GM23338 (cell line): ENCODE results near the gene IFT52.

Experiments
- EZH2 ChIP-seq: fragments of 200-600 bp; sonication (generic); IDR thresholded peaks from one replicate; pipeline ENCODE4 v1.8.0; 2017; ENCODE audit warnings: antibody characterized with exemption, mild to moderate bottlenecking, low read depth; ENCODE audit not compliant: unreplicated experiment
- EZH2phosphoT487 ChIP-seq: fragments of 200-600 bp; sonication (generic); IDR thresholded peaks from one replicate; pipeline ENCODE4 v1.8.1; 2018; ENCODE audit warnings: antibody characterized with exemption; ENCODE audit not compliant: unreplicated experiment
- POLR2AphosphoS5 ChIP-seq: IDR thresholded peaks from 2 replicates; pipeline ENCODE4 v1.6.1; 2016; ENCODE audit warnings: antibody characterized with exemption, low read depth
- TF ChIP-seq, protein P1 (sequence below), 2 experiments: fragments of 200-600 bp in 1 of 2; sonication (generic) in 1 of 2; conservative IDR thresholded peaks; 2 replicates each; pipeline versions ENCODE4 v1.5.1 to v1.6.1; 2016 to 2017; ENCODE audit warnings: antibody characterized with exemption in 2 of 2, low read depth in 2 of 2, mild to moderate bottlenecking in 2 of 2, moderate library complexity in 1 of 2
- TF ChIP-seq, protein P2 (sequence below): IDR thresholded peaks from one replicate; pipeline ENCODE4 v1.6.1; 2018; ENCODE audit warnings: antibody characterized with exemption; ENCODE audit not compliant: unreplicated experiment

DNA sequence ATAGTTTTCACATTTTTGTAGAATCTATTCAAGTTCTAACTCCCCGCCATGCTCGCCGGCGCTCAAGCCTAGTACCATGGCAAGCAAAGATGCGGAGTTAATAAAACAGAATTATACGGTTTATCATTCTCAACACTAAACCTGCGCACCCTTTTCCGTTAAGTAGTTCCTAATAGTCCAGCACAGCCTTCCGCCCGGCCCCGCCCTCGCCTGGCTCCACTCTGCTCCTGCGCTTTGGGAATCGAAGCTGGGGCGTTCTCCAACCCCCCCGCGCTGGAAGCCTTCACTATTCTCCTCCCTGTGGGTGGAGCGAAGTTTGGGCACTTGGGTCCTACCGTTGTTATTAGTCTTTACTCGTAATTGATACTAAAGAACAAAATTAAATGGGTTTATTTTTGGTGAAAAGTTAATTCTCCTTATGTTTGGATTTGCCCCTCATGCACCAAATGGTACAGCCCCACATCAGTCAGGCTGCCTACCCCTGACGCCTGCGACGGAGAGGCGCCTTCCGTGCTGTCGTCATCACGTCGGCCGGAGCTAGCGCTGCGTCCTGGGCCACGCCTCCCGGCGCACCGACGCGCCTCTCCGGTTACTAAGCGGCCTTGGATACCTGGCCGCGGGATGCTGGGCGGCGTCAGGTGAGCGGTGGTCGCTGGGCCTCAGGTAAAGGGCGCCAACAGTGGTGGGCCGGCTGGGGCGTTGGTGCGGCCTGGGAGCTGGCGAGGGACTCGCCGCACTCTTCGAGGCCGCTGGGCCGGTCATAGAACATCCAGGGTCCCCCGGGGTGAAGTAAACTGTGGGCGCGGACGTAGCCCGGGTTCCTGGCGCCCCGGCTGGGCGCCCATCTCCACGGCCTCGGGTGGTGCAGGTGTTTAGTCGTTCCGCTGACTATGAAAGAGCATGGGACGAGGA, at the start of gene IFT52:
- TF ChIP-seq, protein P1, sequence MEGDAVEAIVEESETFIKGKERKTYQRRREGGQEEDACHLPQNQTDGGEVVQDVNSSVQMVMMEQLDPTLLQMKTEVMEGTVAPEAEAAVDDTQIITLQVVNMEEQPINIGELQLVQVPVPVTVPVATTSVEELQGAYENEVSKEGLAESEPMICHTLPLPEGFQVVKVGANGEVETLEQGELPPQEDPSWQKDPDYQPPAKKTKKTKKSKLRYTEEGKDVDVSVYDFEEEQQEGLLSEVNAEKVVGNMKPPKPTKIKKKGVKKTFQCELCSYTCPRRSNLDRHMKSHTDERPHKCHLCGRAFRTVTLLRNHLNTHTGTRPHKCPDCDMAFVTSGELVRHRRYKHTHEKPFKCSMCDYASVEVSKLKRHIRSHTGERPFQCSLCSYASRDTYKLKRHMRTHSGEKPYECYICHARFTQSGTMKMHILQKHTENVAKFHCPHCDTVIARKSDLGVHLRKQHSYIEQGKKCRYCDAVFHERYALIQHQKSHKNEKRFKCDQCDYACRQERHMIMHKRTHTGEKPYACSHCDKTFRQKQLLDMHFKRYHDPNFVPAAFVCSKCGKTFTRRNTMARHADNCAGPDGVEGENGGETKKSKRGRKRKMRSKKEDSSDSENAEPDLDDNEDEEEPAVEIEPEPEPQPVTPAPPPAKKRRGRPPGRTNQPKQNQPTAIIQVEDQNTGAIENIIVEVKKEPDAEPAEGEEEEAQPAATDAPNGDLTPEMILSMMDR (conservative IDR thresholded peaks at IDR 0.05; ENCODE audit: low read depth in 2 of 2): no peak
- TF ChIP-seq EZH2phosphoT487 (no peak), POLR2AphosphoS5 (peak; percentile 87), EZH2 (no peak)
- TF ChIP-seq, protein P2, sequence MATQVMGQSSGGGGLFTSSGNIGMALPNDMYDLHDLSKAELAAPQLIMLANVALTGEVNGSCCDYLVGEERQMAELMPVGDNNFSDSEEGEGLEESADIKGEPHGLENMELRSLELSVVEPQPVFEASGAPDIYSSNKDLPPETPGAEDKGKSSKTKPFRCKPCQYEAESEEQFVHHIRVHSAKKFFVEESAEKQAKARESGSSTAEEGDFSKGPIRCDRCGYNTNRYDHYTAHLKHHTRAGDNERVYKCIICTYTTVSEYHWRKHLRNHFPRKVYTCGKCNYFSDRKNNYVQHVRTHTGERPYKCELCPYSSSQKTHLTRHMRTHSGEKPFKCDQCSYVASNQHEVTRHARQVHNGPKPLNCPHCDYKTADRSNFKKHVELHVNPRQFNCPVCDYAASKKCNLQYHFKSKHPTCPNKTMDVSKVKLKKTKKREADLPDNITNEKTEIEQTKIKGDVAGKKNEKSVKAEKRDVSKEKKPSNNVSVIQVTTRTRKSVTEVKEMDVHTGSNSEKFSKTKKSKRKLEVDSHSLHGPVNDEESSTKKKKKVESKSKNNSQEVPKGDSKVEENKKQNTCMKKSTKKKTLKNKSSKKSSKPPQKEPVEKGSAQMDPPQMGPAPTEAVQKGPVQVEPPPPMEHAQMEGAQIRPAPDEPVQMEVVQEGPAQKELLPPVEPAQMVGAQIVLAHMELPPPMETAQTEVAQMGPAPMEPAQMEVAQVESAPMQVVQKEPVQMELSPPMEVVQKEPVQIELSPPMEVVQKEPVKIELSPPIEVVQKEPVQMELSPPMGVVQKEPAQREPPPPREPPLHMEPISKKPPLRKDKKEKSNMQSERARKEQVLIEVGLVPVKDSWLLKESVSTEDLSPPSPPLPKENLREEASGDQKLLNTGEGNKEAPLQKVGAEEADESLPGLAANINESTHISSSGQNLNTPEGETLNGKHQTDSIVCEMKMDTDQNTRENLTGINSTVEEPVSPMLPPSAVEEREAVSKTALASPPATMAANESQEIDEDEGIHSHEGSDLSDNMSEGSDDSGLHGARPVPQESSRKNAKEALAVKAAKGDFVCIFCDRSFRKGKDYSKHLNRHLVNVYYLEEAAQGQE: no peak
